DOHH2 (cell line): ENCODE measurements around the gene MOB1B.

ENCODE experiments used
- EZH2phosphoT487 ChIP-seq: fragments of 200-600 bp; sonication (generic); IDR thresholded peaks from 2 replicates; pipeline ENCODE4 v1.6.1; 2017; ENCODE audit warnings: borderline replicate concordance, mild to moderate bottlenecking, antibody characterized with exemption, low read length, moderate library complexity, mixed read lengths
- TF ChIP-seq, protein P1 (sequence below): fragments of 200-600 bp; sonication (generic); IDR thresholded peaks from one replicate; pipeline ENCODE4 v1.5.1; 2014; ENCODE audit warnings: antibody characterized with exemption, mild to moderate bottlenecking, low read depth, low read length; ENCODE audit not compliant: poor library complexity, severe bottlenecking

- TF ChIP-seq, protein P1, sequence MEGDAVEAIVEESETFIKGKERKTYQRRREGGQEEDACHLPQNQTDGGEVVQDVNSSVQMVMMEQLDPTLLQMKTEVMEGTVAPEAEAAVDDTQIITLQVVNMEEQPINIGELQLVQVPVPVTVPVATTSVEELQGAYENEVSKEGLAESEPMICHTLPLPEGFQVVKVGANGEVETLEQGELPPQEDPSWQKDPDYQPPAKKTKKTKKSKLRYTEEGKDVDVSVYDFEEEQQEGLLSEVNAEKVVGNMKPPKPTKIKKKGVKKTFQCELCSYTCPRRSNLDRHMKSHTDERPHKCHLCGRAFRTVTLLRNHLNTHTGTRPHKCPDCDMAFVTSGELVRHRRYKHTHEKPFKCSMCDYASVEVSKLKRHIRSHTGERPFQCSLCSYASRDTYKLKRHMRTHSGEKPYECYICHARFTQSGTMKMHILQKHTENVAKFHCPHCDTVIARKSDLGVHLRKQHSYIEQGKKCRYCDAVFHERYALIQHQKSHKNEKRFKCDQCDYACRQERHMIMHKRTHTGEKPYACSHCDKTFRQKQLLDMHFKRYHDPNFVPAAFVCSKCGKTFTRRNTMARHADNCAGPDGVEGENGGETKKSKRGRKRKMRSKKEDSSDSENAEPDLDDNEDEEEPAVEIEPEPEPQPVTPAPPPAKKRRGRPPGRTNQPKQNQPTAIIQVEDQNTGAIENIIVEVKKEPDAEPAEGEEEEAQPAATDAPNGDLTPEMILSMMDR = no peak
- no peak for TF ChIP-seq EZH2phosphoT487
Measured at GRCh38 chr4:70859066-70859465, 43.1 kb upstream of the MOB1B start.
